ENCODE data around the gene KLHL17. TPM values are rescaled to one million over a fixed set of nuclear protein-coding genes. Genes with fewer than 3 reads are reported as not detected.
A peak's percentile ranks its signal among the peaks of the same experiment; 100 is the strongest.

KLHL17 gene
- total RNA-seq, 2 experiments from 2014 or later, result 24.4 to 27.7 TPM

GRCh38 chr1:924656-925560, 35.5 kb upstream of the KLHL17 start:
- Mint-ChIP-seq H3K4me3 (no peak overlapping the region), H3K27ac (no peak overlapping the region), H3K27me3 (ENCODE audit: low read depth) (peaks cover 52% of the 10 kb centered on the region), H3K36me3 (ENCODE audit: low read depth) (no peaks in the 10 kb centered on the region), H3K4me1 (ENCODE audit: low read depth) (peaks cover 19% of the 10 kb centered on the region), H3K9me3 (ENCODE audit: insufficient read depth) (no peaks in the 10 kb centered on the region)
- DNase-seq (no peak), ATAC-seq (no peak)
- ChIA-PET POLR2A (no interaction called here), CTCF (no interaction called here)

- ChIA-PET CTCF (no interaction called here), POLR2A (no interaction called here)
- no peak overlapping the region for H3K4me3 Mint-ChIP-seq
- H3K36me3 Mint-ChIP-seq (ENCODE audit: low read depth), result no peaks in the 10 kb centered on the region
- peaks cover 19% of the 10 kb centered on the region for H3K4me1 Mint-ChIP-seq (ENCODE audit: low read depth)
- ATAC-seq, result no peak
- DNase-seq, result no peak
- no peak overlapping the region for H3K27ac Mint-ChIP-seq
- no peaks in the 10 kb centered on the region for H3K9me3 Mint-ChIP-seq (ENCODE audit: insufficient read depth)
- H3K27me3 Mint-ChIP-seq (ENCODE audit: low read depth), result peaks cover 43% of the 10 kb centered on the region
Observed at GRCh38 chr1:925561-926421, 34.6 kb upstream of the KLHL17 start.

GRCh38 chr1:927234-927633, 33.1 kb upstream of the KLHL17 start:
- peaks cover 19% of the 10 kb centered on the region for H3K4me1 Mint-ChIP-seq (ENCODE audit: low read depth)
- ChIA-PET CTCF (no interaction called here), POLR2A (no interaction called here)
- no peak overlapping the region for H3K4me3 Mint-ChIP-seq
- ATAC-seq (no peak), DNase-seq (no peak)
- H3K27me3 Mint-ChIP-seq (ENCODE audit: low read depth), result peaks cover 36% of the 10 kb centered on the region
- no peaks in the 10 kb centered on the region for H3K36me3 Mint-ChIP-seq (ENCODE audit: low read depth)
- H3K9me3 Mint-ChIP-seq (ENCODE audit: insufficient read depth), result no peaks in the 10 kb centered on the region
- H3K27ac Mint-ChIP-seq, result no peak overlapping the region

- ChIA-PET CTCF (no interaction called here), POLR2A (no interaction called here)
- Mint-ChIP-seq H3K9me3 (ENCODE audit: insufficient read depth) (no peaks in the 10 kb centered on the region), H3K27me3 (ENCODE audit: low read depth) (peaks cover 32% of the 10 kb centered on the region), H3K36me3 (ENCODE audit: low read depth) (no peaks in the 10 kb centered on the region), H3K4me1 (ENCODE audit: low read depth) (peaks cover 17% of the 10 kb centered on the region), H3K4me3 (no peak overlapping the region), H3K27ac (no peak overlapping the region)
- DNase-seq (no peak), ATAC-seq (no peak)
Observed at GRCh38 chr1:927748-928147, 32.6 kb upstream of the KLHL17 start.

- no peak for DNase-seq
- CTCF ChIA-PET, result interaction anchor here (0.8 to 1.1 kb wide), 2 partner anchors 13 to 23 kb away, joined by 3 read pairs; no protein-coding TSS in a partner anchor
- no peak for ATAC-seq
- H3K4me1 Mint-ChIP-seq (ENCODE audit: low read depth), result peaks cover 12% of the 10 kb centered on the region
- no peak overlapping the region for H3K4me3 Mint-ChIP-seq
- no peaks in the 10 kb centered on the region for H3K36me3 Mint-ChIP-seq (ENCODE audit: low read depth)
- POLR2A ChIA-PET, result no interaction called here
- peaks cover 26% of the 10 kb centered on the region for H3K27me3 Mint-ChIP-seq (ENCODE audit: low read depth)
- no peak overlapping the region for H3K27ac Mint-ChIP-seq
- H3K9me3 Mint-ChIP-seq (ENCODE audit: insufficient read depth), result no peaks in the 10 kb centered on the region
Observed at GRCh38 chr1:928825-929661, 31.3 kb upstream of the KLHL17 start.

- no peaks in the 10 kb centered on the region for H3K9me3 Mint-ChIP-seq (ENCODE audit: insufficient read depth)
- no peak overlapping the region for H3K27ac Mint-ChIP-seq
- ChIA-PET POLR2A (no interaction called here), CTCF (interaction anchor here (0.8 kb wide), 1 partner anchor 24 kb away, joined by 3 read pairs; no protein-coding TSS in a partner anchor)
- no peaks in the 10 kb centered on the region for H3K36me3 Mint-ChIP-seq (ENCODE audit: low read depth)
- H3K27me3 Mint-ChIP-seq (ENCODE audit: low read depth), result peaks cover 27% of the 10 kb centered on the region
- H3K4me3 Mint-ChIP-seq, result no peak overlapping the region
- ATAC-seq (no peak), DNase-seq (no peak)
- H3K4me1 Mint-ChIP-seq (ENCODE audit: low read depth), result peaks cover 12% of the 10 kb centered on the region
Observed at GRCh38 chr1:929712-930632, 30.4 kb upstream of the KLHL17 start.

GRCh38 chr1:930633-931138, 29.7 kb upstream of the KLHL17 start:
- no peaks in the 10 kb centered on the region for H3K36me3 Mint-ChIP-seq (ENCODE audit: low read depth)
- no peaks in the 10 kb centered on the region for H3K9me3 Mint-ChIP-seq (ENCODE audit: insufficient read depth)
- no peak overlapping the region for H3K27ac Mint-ChIP-seq
- DNase-seq (no peak), ATAC-seq (no peak)
- ChIA-PET CTCF (no interaction called here), POLR2A (no interaction called here)
- peaks cover 11% of the 10 kb centered on the region for H3K4me1 Mint-ChIP-seq (ENCODE audit: low read depth)
- H3K4me3 Mint-ChIP-seq, result no peak overlapping the region
- H3K27me3 Mint-ChIP-seq (ENCODE audit: low read depth), result peaks cover 28% of the 10 kb centered on the region

GRCh38 chr1:931380-932172, 28.8 kb upstream of the KLHL17 start:
- Mint-ChIP-seq H3K27ac (peak overlapping the region; percentile 24), H3K36me3 (ENCODE audit: low read depth) (no peaks in the 10 kb centered on the region), H3K27me3 (ENCODE audit: low read depth) (peaks cover 22% of the 10 kb centered on the region), H3K4me3 (no peak overlapping the region), H3K9me3 (ENCODE audit: insufficient read depth) (no peaks in the 10 kb centered on the region), H3K4me1 (ENCODE audit: low read depth) (peaks cover 5% of the 10 kb centered on the region)
- ChIA-PET CTCF (no interaction called here), POLR2A (no interaction called here)
- ATAC-seq (no peak), DNase-seq (no peak)

GRCh38 chr1:932173-932510, 28.2 kb upstream of the KLHL17 start:
- no peak for DNase-seq
- CTCF ChIA-PET, result no interaction called here
- no peak for ATAC-seq
- Mint-ChIP-seq H3K4me3 (no peak overlapping the region), H3K4me1 (ENCODE audit: low read depth) (peaks cover 5% of the 10 kb centered on the region), H3K27ac (no peak overlapping the region), H3K27me3 (ENCODE audit: low read depth) (peaks cover 19% of the 10 kb centered on the region), H3K9me3 (ENCODE audit: insufficient read depth) (no peaks in the 10 kb centered on the region), H3K36me3 (ENCODE audit: low read depth) (no peaks in the 10 kb centered on the region)
- POLR2A ChIA-PET, result no interaction called here

- H3K27me3 Mint-ChIP-seq (ENCODE audit: low read depth), result peaks cover 18% of the 10 kb centered on the region
- no peak overlapping the region for H3K27ac Mint-ChIP-seq
- no peak overlapping the region for H3K4me3 Mint-ChIP-seq
- no peak for DNase-seq
- no peaks in the 10 kb centered on the region for H3K36me3 Mint-ChIP-seq (ENCODE audit: low read depth)
- H3K4me1 Mint-ChIP-seq (ENCODE audit: low read depth), result peaks cover 5% of the 10 kb centered on the region
- ATAC-seq, result no peak
- ChIA-PET CTCF (no interaction called here), POLR2A (no interaction called here)
- no peaks in the 10 kb centered on the region for H3K9me3 Mint-ChIP-seq (ENCODE audit: insufficient read depth)
Observed at GRCh38 chr1:932776-933602, 27.4 kb upstream of the KLHL17 start.

All from activated CD8-positive, alpha-beta T cell treated with anti-CD3 and anti-CD28 coated beads, Interleukin-2, amount 10 ng/mL, durations not matched to agents 7 days and 5 days (primary cell).